Activated CD4-positive, alpha-beta T cell treated with anti-CD3 and anti-CD28 coated beads, Interleukin-10, Interleukin-2, amounts not matched to agents 100 ng/mL and 50 ng/mL, durations not matched to agents 16 hours and 8 hours (primary cell): ENCODE results near the gene ADGRG2.
"Not testable (repeated sequence)": the region's sequence is repeated elsewhere in the genome, so short reads cannot be mapped to it uniquely, and the experiment has no call there.

ENCODE experiments used
- DNase-seq: peaks from one replicate; pipeline ENCODE4 v3.0.0-alpha.2; 2020

The ADGRG2 gene

DNA sequence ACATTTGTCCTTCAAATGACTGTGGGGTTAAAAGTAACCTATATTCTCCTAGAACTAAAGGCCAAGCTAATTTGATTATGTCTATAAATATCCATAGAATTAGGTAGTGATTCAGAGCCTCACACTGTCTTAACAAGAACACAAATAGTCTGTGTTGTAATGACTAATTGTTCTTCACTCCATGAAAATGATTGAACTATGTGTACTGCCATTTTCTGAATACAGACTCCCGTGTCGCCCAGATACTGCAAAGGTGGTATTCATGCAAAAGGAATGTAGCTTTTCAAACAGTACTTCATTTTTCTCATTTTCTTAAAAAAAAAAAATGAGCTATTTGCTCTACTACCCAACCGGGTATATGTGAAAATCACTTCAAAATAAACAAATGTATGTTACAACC is 127.0 kb downstream of the ADGRG2 start:
- DNase-seq: no peak

DNA sequence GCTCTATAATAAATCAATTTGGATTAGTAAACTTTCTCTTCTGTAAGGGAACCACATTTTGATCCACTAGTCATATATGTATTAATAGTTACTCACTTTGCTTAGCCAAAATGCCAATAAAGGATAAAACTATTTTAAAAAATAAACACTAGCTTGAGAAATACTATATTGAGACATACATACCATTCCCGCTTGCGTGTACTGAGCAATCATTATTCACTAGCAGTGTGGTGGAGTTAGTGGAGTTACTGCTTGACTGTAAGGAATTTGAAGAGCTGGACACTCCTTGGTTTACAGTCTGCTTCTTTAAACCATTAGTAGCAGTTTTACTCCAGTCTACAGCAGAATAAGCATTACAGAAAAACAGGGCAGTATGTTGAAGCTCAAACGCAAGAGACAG is 127.6 kb downstream of the ADGRG2 start:
- no peak for DNase-seq

DNA sequence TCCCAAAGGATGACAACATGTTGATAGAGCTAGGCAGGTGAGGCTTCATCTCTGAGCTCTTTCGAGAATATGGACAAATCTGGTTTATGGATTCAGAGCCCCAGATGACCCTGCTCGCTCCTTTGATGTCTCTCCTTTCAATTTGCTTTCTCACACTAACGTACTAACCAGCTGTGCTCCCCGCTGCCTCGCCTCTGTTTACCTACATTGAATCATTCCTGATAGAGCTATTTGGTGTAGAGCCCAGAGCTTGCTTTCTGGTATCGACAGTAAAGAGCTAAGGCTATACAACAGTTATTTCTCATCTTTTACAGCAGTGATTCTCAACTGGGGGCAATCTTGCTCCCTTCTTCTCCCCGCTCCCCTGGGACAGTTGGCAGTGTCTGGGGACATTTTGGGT is 129.4 kb downstream of the ADGRG2 start:
- DNase-seq: no peak

DNA sequence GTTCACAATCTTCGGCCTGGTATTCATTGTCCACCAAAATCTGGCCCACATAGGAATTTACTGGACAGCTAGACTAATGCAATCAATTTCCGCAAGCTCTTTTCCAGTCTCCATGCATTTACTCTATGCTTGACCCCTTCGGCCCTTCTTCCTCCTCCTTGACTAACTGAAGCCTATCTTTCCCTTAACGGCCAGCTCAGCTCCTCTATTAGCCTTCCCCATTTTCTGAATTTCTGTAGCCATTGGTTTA is 137.2 kb downstream of the ADGRG2 start:
- DNase-seq: no peak

DNA sequence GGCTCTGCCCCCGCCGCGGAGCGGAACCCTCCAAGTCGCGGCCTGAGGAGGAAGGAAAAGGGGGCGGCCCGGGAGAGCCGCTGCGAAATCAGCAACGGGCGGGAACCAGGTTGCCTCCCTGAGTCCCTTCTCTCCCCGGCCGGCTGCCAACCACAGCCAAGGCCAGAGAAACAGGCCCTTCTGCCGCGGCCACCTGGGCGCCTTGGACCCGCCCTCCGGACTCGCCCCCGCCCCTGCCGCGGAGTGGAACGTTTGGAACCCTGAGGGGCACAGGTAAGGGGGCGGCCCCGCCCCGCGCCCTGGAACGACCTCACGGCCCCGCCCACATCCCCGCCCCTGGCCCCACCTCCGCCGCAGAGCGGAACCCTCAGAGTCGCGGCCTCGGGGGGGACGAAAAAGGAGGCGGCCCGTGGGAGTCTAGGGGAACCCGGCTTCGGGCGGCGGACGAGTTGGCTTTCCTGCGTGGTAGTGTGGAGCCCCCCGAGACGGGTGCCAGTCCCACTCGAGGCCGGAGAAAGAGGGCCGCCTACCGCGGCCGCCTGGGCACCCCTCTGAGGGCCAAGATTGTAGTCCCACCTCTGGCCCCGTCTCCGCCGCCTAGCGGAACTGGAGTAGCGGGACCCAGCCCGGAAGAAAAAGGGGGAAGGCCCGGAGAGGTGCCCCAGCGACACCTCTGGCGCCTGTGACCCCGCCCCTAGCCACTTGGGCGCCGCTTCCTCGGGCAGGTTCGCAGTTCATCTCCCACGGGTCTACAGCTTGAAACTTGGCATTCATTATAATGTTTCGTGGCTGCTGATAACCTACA is 137.7 kb downstream of the ADGRG2 start:
- DNase-seq: peak; percentile 86

DNA sequence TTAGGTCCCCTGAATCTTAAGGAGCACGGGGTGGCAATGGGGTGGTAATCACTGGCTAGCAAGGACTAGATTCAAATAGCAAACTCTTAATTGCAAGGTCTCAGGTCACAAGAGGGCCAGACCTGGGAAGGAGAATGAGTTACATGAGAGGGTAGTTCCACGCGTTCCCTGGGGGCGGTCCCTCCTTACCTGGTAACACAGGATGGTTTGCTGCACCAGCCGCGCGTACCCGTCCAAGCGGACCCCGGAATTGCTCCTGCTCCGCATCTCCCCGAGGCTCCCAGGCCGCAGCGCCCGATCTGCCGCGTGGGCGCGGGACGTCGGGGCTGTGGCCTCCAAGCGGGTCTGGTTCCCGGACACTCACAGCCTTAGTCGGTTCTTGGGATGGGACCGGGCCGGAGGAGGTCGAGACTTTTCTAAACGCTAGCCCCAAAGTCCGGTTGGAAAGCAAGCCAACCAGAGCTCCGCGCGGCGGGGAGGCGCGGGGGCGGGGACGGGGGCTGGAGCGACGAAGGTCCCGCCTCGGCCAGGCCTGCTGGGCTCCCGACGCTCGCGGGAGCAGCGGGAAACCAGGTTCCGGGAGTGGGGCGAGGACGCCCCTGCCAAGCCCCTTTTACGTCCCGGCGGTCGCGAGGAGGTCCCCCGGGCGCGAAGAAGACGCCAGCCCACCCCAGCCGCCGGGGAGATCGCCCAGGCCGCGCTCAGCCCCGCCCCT is 138.4 kb downstream of the ADGRG2 start, which contains the start of gene PHKA2:
PHKA2 (minus strand) TSS at position 449 of the 715 bp plus-strand sequence; CDS start at position 267, 182 bp downstream.
- peak; percentile 52 for DNase-seq

DNA sequence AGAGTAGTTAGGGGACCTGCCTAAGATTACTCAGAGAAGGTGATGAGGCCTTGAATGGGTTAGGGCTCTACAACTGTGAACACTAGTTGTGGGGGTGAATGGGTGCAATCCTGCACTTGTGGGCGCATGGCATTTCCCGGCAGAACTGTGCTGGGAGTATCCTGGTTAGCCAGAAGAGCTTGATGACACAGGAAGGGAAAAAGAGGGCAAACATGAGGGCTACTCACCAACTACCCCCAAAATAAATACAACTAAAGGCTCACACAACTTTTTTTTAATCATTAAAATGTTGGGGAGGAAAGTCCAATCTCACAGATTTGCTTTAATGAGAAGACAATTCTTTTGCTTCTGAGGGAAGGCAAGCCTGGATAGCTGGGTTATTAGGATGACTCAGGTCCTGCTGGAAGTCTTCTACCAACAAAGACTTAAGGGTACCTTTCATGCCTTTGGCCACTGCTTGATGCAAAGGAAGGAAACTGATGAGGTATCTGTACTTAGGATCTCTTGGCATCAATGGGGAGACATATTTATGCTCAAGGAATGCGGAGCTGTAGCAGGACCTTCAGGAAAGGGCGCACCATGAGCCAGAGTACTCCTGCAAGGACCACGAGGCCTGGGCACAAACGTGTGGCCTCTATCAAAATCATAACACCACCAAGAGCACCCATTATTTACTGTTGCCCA is 141.0 kb downstream of the ADGRG2 start:
- DNase-seq: no peak

DNA sequence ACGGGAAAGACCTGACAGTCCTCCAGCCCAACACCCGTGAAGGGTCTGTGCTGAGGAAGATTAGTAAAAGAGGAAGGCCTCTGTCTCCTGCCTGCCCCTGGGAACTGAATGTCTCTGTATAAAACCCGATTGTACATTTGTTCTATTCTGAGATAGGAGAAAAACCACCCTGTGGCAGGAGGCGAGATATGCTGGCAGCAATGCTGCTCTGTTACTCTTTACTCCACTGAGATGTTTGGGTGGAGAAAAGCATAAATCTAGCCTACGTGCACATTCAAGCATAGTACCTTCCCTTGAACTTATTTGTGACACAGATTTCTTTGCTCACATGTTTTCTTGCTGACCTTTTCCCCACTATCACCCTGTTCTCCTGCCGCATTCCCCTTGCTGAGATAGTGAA is 142.0 kb downstream of the ADGRG2 start:
- DNase-seq: not testable (repeated sequence)

DNA sequence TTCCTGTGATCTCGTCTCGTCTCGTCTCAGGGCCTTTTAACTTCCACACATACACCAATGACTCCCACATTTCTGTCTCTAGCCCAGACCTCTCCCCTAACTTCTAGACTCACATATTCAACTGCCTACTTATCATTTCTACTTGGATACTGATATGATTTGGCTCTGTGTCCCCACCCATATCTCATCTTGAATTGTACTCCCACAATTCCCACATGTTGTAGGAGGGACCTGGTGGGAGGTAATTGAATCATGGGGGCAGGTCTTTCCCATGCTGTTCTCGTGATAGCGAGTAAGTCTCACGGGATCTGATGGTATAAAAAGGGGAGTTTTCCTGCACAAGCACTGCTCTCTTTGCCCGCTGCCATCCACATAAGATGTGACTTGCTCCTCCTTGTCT is 147.3 kb downstream of the ADGRG2 start:
- DNase-seq: no peak

DNA sequence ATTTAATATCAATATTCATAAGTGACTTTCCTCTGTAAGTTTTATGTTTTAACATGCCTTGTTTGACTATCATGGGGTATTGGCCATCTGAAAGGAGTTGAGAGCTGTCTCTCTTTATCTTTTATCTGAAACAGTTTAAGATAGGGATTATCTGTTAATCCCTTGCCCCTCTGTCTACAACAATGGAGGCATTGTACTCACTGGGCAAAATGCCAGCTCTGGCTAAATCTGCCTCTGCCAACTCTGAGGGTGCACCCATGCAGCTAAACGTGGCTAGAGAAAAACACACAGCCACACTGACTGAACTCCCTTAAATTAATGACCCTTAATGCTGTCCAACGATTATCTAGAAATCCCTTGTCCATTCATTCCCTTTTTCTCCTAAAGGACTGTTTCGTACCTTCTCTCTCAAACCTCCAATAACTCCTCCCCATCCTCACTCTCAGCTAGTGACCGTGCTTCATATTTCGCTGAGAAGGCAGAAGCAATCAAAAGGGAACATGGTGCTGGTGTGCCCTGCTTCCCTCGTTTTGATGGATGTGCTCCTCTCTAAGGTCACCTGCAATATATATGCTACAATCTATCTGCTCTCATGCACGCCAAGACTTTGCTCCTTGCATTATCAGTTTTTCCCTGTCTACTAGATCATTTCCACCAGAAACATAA is 148.6 kb downstream of the ADGRG2 start:
- DNase-seq: no peak

DNA sequence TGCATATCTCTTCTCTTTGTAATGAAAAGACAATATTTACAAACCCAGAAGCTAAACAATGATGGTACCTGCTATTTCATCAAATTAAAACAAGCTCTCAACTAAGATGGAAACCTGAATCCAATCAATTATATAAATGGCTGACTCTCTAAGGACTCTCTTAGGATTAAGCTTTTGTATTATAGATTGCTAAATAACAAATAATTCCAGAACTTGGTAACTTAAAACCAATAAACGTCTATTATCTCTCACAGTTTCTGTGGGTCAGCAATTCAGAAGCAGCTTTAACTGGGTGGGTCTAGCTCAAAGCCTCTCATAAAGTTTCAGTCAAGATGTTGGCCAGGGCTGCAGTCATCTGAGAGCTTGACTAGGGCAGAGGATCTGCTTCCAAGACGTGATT is 150.8 kb downstream of the ADGRG2 start:
- DNase-seq: no peak

DNA sequence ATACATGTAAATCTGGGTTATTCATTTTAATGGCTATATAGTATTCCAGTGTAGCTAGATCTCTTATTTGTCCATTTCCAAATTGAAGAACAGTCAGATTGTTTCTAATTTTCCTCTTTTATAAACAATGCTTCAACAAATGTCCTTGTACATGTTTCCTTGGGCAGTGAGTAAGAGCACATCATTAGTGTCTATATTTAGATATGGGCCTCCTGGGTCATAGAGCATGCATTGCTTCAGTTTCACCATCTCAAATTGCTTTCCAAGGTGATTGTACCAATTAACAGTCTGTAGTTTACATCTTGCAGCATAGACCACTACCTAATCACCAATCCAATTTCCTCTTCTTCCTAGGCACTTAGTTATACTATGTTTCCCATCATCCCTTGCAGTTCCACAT is 151.8 kb downstream of the ADGRG2 start:
- no peak for DNase-seq

DNA sequence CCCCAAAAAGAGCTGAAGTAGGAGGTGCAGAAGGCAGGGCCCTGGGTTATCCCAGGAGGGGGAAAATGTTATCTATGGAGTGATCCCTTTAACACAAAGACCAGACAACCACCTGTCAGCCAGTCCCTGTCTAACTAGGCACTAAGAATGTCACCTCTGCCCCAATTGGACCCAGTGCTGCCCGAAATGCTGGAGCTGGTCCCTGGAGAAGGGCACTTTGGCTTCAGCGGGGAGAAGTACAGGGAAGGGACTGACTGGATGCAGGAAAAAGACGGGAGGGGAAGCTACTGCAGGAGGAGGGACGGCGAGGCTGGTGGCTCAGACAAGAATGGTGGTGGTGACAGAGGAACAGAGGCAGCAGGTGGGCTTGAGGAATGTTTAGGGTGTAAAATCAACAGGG is 155.6 kb downstream of the ADGRG2 start:
- DNase-seq: no peak

DNA sequence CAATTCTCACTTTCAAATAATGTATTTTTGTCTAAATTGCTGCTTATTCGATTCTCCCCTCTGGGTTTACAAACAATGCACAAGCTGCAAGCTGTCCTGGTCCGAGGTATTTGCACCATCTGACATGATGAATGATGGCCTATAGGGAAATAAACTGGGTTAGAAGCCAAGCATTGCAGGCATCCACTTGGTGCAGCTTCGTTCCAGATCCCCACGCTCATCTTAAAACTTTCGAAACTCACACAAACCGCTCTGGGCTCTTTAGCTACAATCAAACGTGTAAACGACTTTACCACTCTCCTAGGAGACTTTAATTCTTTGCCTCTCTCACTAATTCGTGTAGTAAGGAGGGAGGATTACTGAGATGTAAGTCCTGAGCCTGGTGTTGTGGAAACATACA is 157.4 kb downstream of the ADGRG2 start:
- no peak for DNase-seq

DNA sequence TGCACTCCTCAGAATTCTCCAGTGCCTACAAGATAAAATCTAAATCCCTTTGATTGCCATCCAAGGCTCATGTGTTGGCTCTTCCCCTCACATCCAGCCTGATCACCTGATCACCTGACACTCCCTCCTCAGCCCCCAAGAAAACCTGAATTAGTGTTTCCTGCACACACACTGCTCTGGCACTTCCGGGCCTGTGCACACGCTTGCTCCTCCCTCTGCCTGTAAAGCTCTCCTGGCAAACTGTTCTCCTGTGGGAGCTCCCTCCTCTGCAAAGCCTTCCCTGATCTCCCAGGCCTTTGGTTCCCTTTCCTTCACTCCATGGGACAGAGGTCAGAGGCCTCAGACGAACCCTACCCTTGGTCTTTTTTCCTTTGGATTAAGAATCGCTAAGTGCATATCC is 158.2 kb downstream of the ADGRG2 start:
- no peak for DNase-seq

DNA sequence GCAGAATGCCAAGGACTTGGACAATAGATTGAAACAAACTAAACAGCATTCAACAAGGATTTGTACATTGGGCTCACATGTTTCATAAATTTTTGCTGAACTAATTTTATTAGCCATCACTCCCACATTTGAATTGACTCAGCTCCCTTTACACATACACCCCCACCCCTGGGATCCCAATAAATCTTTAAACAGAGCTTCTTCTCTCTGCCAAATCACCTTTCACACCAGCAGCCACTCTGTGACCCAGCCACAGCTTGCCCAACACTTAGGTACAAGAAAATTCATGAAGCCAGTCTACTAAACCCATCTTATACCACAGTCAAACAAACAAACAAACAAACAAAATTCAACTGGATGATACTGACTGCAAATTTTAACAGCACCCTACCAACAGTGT is 159.9 kb downstream of the ADGRG2 start:
- no peak for DNase-seq

DNA sequence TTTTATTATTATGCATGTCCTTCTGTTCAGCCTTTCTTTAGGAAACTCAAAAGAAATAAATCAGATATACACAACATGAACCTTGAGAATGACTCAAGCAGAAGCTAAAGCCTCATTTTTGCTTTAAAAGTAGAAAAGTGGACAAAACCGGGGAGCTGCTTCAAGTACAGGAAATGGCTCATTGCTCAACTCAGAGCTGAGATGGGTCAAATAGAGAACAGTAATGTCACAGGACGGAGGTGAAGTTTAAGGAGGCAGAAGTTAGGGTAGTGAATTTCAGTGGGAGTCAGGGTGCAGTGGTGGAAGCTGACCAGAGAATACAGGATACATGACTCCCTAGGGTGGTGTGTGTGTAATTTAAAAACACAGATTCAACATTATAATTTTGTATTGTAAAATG is 160.6 kb downstream of the ADGRG2 start:
- DNase-seq: peak; percentile 45

DNA sequence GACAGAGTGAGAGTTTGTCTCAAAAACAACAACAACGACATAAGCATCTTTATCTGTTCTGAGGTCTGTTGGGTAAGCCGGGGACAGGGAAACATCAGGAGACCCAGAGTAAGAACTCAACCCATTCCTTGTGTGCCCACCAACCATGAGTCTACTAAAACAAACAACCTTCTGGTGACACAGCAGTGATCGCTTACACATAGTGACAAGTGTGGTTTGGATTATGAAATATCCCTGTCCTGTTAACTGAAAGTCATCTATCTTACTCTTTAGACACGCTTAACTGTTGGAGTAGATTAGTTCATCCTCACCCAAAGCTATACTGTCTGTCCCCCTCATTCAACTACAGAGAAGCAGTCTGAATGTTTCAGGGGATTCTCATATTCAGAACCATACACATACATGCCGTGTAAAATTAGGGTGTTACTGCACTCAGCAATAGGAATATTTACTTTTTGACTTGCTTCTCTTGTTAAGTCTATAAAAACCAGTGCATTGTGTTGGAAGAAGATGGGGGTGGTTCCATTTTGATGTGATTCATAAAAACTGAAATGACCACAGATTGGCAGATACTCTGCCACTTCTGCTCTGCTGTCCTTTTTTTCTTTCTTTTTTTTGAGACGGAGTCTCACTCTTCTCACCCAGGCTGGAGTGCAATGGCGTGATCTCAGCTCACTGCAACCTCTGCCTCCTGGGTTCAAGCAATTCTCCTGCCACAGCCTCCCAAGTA is 165.8 kb downstream of the ADGRG2 start:
- no peak for DNase-seq

DNA sequence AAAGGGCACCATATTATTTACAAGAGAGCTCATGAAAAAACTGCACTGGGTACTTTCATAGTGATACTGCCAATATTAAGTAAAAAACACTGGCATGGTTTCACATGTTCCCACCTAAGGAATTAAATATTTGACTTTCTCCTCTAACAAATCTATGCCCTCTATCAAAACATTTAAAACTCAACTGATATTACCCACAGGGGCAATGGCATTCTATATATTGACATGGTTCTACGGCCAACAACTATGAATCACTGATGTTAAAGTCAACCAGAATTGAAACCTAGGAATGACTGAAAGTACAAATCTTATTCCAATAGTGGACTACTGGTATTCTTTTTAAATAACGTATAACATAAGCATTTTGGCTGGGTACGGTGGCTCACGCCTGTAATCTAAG is 166.6 kb downstream of the ADGRG2 start:
- no peak for DNase-seq

DNA sequence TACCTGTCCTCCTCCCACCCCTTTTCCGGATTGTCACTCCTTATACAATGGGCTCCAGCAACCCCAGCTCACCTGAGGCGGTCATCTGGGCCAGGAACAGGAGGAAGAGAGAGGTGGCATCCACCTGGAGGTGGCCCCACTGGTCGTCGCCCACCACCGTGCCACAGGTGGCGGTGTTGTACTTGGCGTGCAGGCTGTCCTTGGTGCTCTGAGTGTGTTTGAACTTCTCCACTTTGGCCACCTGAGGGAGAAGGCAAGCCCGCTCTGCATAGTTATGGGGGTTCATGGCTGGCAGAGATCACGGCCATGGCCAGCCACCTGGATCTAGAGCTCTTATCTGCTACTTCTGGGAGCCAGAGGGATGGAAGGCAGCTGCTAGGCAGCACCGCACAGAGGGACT is 171.2 kb downstream of the ADGRG2 start:
- DNase-seq: no peak

DNA sequence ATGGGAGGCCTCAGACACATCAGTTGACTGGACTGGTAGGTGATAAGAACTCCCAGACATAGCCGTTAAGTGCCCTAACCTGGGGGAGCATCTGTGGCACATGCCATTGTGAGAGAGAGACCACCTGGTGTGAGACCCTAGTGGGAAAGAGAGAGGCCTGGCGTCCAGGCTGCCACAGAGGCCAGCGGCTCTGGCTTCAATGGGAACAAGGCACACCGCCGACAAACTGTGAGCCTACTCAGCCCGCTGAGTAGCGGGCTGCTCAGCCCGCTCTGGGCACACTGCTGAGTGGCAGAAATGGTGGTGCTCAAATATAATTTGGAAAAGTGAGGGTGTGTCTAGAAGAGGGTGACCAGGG is 172.3 kb downstream of the ADGRG2 start:
- DNase-seq: no peak

DNA sequence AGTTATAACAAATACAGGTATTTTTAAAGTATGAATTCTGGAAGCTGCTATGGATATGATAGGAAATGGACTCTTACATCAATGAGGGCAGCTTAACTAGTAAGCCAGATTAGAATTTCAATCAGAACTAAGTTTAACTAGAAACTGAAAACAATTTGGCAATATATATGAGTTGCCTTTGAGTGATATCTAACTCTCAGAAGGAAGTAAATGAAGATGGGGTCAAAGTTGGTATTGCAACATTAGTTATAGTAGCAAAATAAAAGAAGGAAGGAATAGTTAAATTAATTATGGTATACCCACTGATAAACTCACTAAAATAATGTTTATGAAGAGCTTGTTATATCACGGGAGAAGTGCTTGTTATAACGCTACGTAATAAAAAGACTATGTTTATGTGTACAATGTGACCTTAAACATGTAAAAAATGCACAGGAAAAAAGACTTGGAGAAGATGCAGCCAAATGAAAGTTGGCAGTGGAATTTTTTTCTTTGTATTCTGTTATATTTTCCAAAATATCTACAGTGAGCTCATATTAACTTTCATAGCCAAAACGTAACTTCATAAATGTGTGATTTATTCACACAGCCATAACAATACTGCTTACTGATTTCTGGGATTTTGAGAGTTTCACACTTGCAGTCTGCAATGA is 172.9 kb downstream of the ADGRG2 start:
- no peak for DNase-seq

DNA sequence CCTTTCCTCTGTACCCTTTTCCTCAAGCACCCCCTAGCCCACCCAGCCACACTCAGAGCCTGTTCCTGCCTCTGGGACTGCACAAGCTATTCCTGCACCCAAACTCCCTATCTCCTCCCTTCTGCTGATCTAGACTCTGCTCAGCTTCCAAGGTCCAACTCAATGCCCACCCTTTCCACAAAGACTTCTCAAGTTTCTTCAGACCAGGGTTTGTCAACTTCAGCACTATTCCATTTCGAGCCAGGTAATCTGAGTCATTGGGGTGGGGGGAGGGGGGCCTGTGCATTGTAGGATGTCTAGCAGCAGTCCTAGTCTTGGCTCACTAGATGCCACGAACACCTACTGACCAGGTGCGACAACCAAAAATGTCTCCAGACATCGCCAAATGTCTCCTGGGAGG is 175.7 kb downstream of the ADGRG2 start:
- DNase-seq: no peak
